ENCODE results near the gene NCAM1. TPM values are rescaled to one million over a fixed set of nuclear protein-coding genes. Genes with fewer than 3 reads are reported as not detected.

NCAM1 gene
- total and polyA plus RNA-seq, 2 experiments from 2014 or later, result 0.76 to 1.6 TPM

DNA sequence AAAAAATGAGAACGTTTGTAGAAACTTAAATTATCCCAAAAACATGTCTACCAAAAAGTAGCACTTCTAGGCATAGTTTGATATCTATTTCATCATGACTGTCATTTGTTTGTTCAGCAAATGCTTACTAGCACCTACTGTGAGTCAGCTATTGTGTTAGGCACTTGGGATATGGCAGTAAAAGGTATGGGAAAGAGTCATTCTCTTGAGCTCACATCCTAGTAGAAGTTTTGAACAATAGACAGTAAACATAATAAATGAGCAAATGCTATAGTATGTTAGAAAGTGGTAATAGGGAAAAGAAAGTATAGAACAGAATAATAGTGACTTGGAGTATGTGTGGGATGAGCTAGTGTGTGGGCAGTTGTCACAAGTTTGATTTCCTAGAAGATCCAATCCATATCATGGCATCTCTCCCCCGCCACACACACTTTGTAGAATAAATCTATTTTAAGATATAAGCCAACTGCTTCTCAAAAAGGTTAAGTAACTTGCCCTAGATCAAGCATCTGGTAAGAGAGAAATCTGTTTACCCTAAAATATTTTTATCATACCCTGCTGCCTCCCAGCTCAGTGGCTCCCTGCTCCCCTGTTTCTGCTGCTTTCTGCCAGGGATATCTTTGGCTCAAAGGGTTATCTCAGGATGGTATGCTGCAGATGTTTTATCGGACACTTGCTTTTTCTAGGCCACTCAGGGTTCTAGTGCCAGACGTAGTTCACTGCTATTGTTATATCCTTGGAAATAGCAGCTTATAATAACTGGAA, 129.7 kb downstream of the NCAM1 start (continued):
- TF ChIP-seq, protein P1, sequence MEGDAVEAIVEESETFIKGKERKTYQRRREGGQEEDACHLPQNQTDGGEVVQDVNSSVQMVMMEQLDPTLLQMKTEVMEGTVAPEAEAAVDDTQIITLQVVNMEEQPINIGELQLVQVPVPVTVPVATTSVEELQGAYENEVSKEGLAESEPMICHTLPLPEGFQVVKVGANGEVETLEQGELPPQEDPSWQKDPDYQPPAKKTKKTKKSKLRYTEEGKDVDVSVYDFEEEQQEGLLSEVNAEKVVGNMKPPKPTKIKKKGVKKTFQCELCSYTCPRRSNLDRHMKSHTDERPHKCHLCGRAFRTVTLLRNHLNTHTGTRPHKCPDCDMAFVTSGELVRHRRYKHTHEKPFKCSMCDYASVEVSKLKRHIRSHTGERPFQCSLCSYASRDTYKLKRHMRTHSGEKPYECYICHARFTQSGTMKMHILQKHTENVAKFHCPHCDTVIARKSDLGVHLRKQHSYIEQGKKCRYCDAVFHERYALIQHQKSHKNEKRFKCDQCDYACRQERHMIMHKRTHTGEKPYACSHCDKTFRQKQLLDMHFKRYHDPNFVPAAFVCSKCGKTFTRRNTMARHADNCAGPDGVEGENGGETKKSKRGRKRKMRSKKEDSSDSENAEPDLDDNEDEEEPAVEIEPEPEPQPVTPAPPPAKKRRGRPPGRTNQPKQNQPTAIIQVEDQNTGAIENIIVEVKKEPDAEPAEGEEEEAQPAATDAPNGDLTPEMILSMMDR (conservative IDR thresholded peaks at IDR 0.05; ENCODE audit: low read depth in 2 of 2), result no peak
- TF ChIP-seq EZH2phosphoT487 (IDR thresholded peaks at IDR 0.05; ENCODE audit: unreplicated experiment) (no peak), ETS1 (IDR thresholded peaks at IDR 0.05) (no peak), NANOG (IDR thresholded peaks at IDR 0.05; ENCODE audit: borderline replicate concordance) (no peak), REST (IDR thresholded peaks at IDR 0.05; ENCODE audit: unreplicated experiment) (no peak), JUNB (IDR thresholded peaks at IDR 0.05; ENCODE audit: unreplicated experiment) (no peak), STAT1 (IDR thresholded peaks at IDR 0.05; ENCODE audit: unreplicated experiment) (no peak), CREB1 (CRISPR knock-in tag; IDR thresholded peaks at IDR 0.05; ENCODE audit: low read depth) (no peak)

DNA sequence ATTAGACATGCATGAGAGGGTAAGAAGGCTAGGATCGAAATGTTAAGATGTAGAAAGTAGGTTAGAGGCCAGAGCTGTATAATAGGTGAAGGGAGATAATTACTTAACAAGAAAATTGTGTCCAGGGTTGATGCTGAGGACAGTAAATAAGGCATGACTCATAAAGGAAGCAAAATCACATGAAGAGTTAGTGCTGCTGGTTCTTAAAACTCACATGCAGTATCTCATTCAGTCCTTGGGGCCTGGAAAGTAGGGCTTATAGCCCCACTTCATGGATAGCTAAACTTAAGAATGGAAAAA, 130.2 kb downstream of the NCAM1 start:
- no peaks in the 10 kb centered on the region for H3K9me2 ChIP-seq (ENCODE audit: insufficient read depth)
- H3K36me3 ChIP-seq (ENCODE audit: insufficient read depth), result no peaks in the 10 kb centered on the region
- H3K4me2 ChIP-seq, result no peak overlapping the region
- H3K27ac ChIP-seq (ENCODE audit: low read depth), result no peak overlapping the region
- H3K27me3 ChIP-seq (ENCODE audit: insufficient read depth), result peaks cover 52% of the 10 kb centered on the region
- Mint-ChIP-seq H3K4me3 (no peak overlapping the region), H3K27me3 (ENCODE audit: insufficient read depth, low read depth, poor library complexity) (no peaks in the 10 kb centered on the region), H3K9me3 (no peaks in the 10 kb centered on the region), H3K4me1 (peaks cover 18% of the 10 kb centered on the region; the same call in 2 of the 3 replicates), H3K36me3 (ENCODE audit: low read depth) (no peaks in the 10 kb centered on the region), H3K27ac (no peak overlapping the region)
- no peak overlapping the region for H2AFZ ChIP-seq
- H3K4me3 ChIP-seq, result no peak overlapping the region
- no peaks in the 10 kb centered on the region for H3K79me2 ChIP-seq (replicated peaks; ENCODE audit: insufficient read depth)
- no peak for DNase-seq (ENCODE audit: low spot score)
- ATAC-seq, result no peak
- H3K4me1 ChIP-seq (ENCODE audit: insufficient read depth), result peaks cover 18% of the 10 kb centered on the region
- H3F3A ChIP-seq (replicated peaks; ENCODE audit: low read depth), result no peaks in the 10 kb centered on the region
- H4K20me1 ChIP-seq (replicated peaks; ENCODE audit: insufficient read depth), result no peaks in the 10 kb centered on the region
- TF ChIP-seq NANOG (IDR thresholded peaks at IDR 0.05; ENCODE audit: borderline replicate concordance) (no peak), REST (IDR thresholded peaks at IDR 0.05; ENCODE audit: unreplicated experiment) (no peak), CREB1 (CRISPR knock-in tag; IDR thresholded peaks at IDR 0.05; ENCODE audit: low read depth) (no peak), POLR2AphosphoS5 (IDR thresholded peaks at IDR 0.05; ENCODE audit: low read depth) (no peak), EZH2 (IDR thresholded peaks at IDR 0.05; ENCODE audit: low read depth, unreplicated experiment) (no peak)
- TF ChIP-seq, protein P1 (conservative IDR thresholded peaks at IDR 0.05; ENCODE audit: low read depth in 2 of 2), result no peak
